Fibroblast of mammary gland (primary cell): Measurements from ENCODE around the gene LRBA.

Experiments
- DNase-seq: peaks from one replicate; pipeline ENCODE4 v3.0.0-alpha.2; 2010; ENCODE audit warnings: low read depth
- H3K4me3 ChIP-seq: 2 replicates; pipeline ENCODE4 v1.5.1; 2011; ENCODE audit warnings: low read depth, mild to moderate bottlenecking, low read length, moderate library complexity; ENCODE audit not compliant: control insufficient read depth
- TF ChIP-seq, protein P1 (sequence below): conservative IDR thresholded peaks from 2 replicates; pipeline ENCODE4 v1.5.1; 2011; ENCODE audit warnings: low read depth, low read length, inconsistent platforms; ENCODE audit not compliant: control insufficient read depth, insufficient read depth

Gene LRBA

DNA sequence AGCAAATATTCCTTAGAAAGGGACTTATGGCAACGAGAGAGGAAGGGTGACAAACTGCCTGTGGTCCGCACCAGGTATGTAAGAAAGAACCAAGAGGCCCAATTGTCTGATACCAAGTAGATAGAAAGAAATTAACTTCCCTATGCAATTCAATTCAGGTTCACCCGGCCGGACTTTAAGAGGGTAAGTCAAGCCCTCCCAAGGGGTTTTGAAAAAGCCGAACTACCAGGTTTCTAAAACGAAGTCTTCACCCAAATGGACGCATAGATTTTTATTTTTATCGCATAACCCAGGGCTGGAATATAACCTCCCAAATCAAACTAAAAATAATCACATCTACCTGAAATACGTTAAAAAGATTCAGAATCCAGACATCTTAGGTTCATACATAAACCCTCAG, 434.8 kb downstream of the LRBA start:
- TF ChIP-seq, protein P1, sequence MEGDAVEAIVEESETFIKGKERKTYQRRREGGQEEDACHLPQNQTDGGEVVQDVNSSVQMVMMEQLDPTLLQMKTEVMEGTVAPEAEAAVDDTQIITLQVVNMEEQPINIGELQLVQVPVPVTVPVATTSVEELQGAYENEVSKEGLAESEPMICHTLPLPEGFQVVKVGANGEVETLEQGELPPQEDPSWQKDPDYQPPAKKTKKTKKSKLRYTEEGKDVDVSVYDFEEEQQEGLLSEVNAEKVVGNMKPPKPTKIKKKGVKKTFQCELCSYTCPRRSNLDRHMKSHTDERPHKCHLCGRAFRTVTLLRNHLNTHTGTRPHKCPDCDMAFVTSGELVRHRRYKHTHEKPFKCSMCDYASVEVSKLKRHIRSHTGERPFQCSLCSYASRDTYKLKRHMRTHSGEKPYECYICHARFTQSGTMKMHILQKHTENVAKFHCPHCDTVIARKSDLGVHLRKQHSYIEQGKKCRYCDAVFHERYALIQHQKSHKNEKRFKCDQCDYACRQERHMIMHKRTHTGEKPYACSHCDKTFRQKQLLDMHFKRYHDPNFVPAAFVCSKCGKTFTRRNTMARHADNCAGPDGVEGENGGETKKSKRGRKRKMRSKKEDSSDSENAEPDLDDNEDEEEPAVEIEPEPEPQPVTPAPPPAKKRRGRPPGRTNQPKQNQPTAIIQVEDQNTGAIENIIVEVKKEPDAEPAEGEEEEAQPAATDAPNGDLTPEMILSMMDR, result no peak
- no peak overlapping the region for H3K4me3 ChIP-seq
- DNase-seq, result no peak

DNA sequence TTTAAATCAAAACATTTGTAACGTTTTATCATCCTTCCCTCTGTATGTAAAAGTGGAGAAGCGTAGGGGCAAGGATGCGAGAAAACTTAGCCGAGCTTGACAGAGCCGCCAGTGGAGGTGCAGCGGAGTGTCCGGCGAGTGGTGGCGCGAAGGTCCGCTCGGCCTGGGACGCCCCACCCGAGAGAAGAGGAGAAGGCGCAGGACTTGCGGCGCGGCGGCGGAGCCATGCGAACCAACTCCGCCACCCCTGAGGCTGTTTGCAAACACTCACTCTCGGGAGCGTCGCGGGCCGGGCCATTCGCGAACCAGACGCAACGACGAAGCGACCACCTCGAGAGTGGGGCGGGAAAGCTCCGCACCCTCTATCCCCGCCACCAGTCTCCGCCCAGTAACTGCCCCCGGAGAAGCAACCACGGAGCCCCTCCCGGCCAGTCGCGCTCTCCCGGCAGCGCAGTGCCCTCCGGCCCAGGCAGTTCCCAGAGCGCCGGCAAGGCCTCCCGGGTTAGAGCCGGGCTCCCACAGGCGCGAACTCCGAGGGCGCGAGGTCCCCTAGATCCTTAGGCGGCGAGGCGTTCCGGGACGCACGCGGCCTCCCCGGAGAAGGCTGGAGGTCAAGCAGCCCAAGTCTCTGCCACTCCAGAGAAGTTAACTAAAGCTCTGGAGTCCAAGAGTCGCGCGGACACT, 435.4 kb downstream of the LRBA start:
- no peak for DNase-seq
- H3K4me3 ChIP-seq, result peak overlapping the region; percentile 34
- TF ChIP-seq, protein P1, result no peak

DNA sequence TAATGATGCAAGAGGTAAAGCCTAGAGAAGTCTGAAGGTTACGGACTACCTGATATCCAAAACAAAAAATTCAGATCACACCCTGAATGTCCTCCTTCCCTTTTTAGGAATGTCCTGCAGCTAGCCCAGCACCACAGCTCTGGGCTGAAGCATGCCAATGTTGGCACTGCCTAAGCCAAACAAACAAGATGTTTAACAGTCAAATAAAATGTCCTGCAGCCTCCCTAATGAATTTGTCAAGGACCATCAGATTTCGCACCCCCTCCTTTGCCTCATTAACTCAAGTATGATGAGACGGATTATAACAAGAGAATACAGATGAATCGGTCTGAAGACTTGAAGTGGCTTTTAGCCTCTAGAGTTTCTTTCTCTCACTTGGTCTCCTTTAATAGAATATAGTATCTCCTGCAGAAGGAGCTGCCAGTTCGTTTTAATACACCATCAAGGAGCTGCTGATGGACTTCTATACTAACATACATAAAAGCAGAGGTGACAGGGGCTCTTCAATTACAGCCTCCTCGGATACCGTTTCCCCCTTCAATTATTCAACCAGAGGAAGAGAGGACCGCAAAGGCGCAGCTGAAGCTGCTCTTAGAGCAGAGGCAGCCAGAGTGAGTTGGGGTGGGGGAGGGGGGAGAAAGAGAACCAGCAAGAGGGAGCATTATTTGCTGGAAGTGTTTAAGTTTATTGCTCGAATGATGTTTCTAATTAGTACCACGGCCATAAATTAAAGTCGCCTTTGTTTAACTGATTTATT, 436.2 kb downstream of the LRBA start:
- H3K4me3 ChIP-seq, result peak overlapping the region; percentile 34
- no peak for DNase-seq
- TF ChIP-seq, protein P1, result no peak

DNA sequence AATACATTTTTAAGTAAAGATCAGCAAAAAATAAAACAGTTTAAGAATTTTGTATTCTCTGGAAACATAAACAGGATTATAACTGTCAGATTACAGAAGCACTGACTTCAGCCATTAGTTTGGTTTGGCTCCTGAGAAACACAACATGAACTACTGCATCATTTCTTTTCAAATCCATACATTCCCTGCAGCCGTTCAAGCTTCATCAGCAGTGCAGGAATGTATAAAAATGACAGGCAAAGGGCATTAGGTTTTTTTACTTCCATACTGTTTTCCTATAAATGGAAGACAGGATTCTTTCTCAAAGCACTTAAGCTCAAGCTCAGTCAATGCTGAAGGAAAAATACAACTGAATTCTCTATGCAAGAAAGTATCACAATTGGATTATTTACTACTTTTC, 437.3 kb downstream of the LRBA start:
- H3K4me3 ChIP-seq, result no peak overlapping the region
- TF ChIP-seq, protein P1, result no peak
- DNase-seq, result no peak

- TF ChIP-seq, protein P1, result no peak
- no peak for DNase-seq
- no peak overlapping the region for H3K4me3 ChIP-seq
Observed at GRCh38 chr4:150574678-150575077, 440.4 kb downstream of the LRBA start.

DNA sequence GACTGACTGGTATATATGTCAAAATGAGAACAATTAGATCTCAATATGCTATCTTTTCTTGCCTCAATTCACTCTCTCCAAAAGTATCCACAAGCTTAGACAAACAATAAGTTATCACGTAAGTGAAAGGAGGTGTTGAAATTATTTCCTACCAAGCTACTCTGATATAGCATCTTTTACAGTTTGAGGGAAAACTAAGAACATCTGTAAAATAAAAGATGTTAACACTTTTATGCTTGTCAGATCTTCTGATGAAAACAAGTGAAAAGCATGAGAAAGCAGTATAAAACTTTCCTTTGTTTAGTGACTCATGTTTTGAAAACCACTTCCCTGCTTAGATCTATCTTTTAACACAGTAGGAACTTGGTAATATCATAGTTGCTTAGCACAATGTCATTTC, 441.6 kb downstream of the LRBA start:
- TF ChIP-seq, protein P1, result no peak
- H3K4me3 ChIP-seq, result no peak overlapping the region
- DNase-seq, result peak; percentile 47
